ENCODE measurements around the gene PGPEP1.

PGPEP1 gene

GRCh38 chr19:18412610-18413239 lies 72.3 kb downstream of the PGPEP1 start:
- no peak for TF ChIP-seq CTCF (IDR thresholded peaks at IDR 0.05)
- Histone ChIP-seq H3K4me1 (peaks cover 3 to 42% (median 36%) of the 10 kb centered on the region in 4 donors), H3K27me3 (peaks cover 0 to 23% of the 10 kb centered on the region in 2 donors), H3K9me3 (no peaks in the 10 kb centered on the region), H3K27ac (no peak overlapping the region), H3K4me3 (no peak overlapping the region), H3K36me3 (no peaks in the 10 kb centered on the region)
- intact Hi-C loops (cut with DNase I; ENCODE audit: low total_unique reads), result no loop called here
- no peak for DNase-seq

- intact Hi-C loops (cut with DNase I; ENCODE audit: low total_unique reads), result no loop called here
- H3K9me3 ChIP-seq, result no peaks in the 10 kb centered on the region
- peak overlapping the region; percentile 89 to 90 for H3K27ac ChIP-seq
- peak overlapping the region; percentile 34 to 63 for H3K4me3 ChIP-seq
- TF ChIP-seq CTCF (IDR thresholded peaks at IDR 0.05), result no peak
- H3K36me3 ChIP-seq, result no peaks in the 10 kb centered on the region
- H3K4me1 ChIP-seq, result peaks cover 3 to 59% (median 50%) of the 10 kb centered on the region in 4 donors
- peaks cover 0 to 24% of the 10 kb centered on the region in 2 donors for H3K27me3 ChIP-seq
- DNase-seq, result peak; percentile 28 to 72
These were observed 74.2 kb downstream of the PGPEP1 start for GRCh38 chr19:18414504-18415177.

GRCh38 chr19:18415178-18415867 lies 74.9 kb downstream of the PGPEP1 start:
- peak overlapping the region; percentile 34 to 63 for H3K4me3 ChIP-seq
- H3K27me3 ChIP-seq, result peaks cover 0 to 24% of the 10 kb centered on the region in 2 donors
- peak overlapping the region; percentile 89 to 90 for H3K27ac ChIP-seq
- no peaks in the 10 kb centered on the region for H3K36me3 ChIP-seq
- H3K9me3 ChIP-seq, result no peaks in the 10 kb centered on the region
- TF ChIP-seq CTCF (IDR thresholded peaks at IDR 0.05), result no peak
- peak; percentile 81 to 89 for DNase-seq
- H3K4me1 ChIP-seq, result peaks cover 3 to 64% (median 53%) of the 10 kb centered on the region in 4 donors
- intact Hi-C loops (cut with DNase I; ENCODE audit: low total_unique reads), result no loop called here

- Histone ChIP-seq H3K27ac (peak overlapping the region; percentile 89 to 90), H3K9me3 (no peaks in the 10 kb centered on the region), H3K27me3 (peaks cover 0 to 22% of the 10 kb centered on the region in 2 donors), H3K4me1 (peaks cover 6 to 73% (median 60%) of the 10 kb centered on the region in 4 donors), H3K36me3 (no peaks in the 10 kb centered on the region), H3K4me3 (peak overlapping the region; percentile 63 to 66)
- peak in 1 of 2 experiments; percentile 2 for TF ChIP-seq CTCF (IDR thresholded peaks at IDR 0.05)
- peak; percentile 93 to 96 for DNase-seq
- intact Hi-C loops (cut with DNase I; ENCODE audit: low total_unique reads), result no loop called here
These were observed 76.4 kb downstream of the PGPEP1 start for GRCh38 chr19:18416778-18417249.

GRCh38 chr19:18417250-18418028 lies 77.0 kb downstream of the PGPEP1 start:
- peaks cover 0 to 22% of the 10 kb centered on the region in 2 donors for H3K27me3 ChIP-seq
- peak; percentile 69 to 89 for DNase-seq
- peak overlapping the region; percentile 89 to 90 for H3K27ac ChIP-seq
- peaks cover 6 to 73% (median 60%) of the 10 kb centered on the region in 4 donors for H3K4me1 ChIP-seq
- intact Hi-C loops (cut with DNase I; ENCODE audit: low total_unique reads), result no loop called here
- no peaks in the 10 kb centered on the region for H3K36me3 ChIP-seq
- peak overlapping the region; percentile 63 to 66 for H3K4me3 ChIP-seq
- H3K9me3 ChIP-seq, result no peaks in the 10 kb centered on the region
- TF ChIP-seq CTCF (IDR thresholded peaks at IDR 0.05), result no peak
